Uterus (tissue), 2 donors: ENCODE measurements around the gene FAM180A.

ENCODE experiments used
- POLR2A ChIP-seq, 2 donors: fragments of 450-650 bp; IDR thresholded peaks; one replicate each; pipeline ENCODE4 v1.6.1; 2016; ENCODE audit warnings: antibody characterized with exemption in 2 of 2, mild to moderate bottlenecking in 1 of 2, moderate library complexity in 1 of 2
- TF ChIP-seq, protein P1 (sequence below), 4 experiments: fragments of 200-600 bp in 2 of 4; fragments of 450-650 bp in 2 of 4; sonication (generic) in 2 of 4; IDR thresholded peaks; one replicate each; pipeline ENCODE4 v1.5.1; 2016 to 2019; ENCODE audit warnings: antibody characterized with exemption in 4 of 4, mild to moderate bottlenecking in 2 of 4, moderate library complexity in 1 of 4

DNA sequence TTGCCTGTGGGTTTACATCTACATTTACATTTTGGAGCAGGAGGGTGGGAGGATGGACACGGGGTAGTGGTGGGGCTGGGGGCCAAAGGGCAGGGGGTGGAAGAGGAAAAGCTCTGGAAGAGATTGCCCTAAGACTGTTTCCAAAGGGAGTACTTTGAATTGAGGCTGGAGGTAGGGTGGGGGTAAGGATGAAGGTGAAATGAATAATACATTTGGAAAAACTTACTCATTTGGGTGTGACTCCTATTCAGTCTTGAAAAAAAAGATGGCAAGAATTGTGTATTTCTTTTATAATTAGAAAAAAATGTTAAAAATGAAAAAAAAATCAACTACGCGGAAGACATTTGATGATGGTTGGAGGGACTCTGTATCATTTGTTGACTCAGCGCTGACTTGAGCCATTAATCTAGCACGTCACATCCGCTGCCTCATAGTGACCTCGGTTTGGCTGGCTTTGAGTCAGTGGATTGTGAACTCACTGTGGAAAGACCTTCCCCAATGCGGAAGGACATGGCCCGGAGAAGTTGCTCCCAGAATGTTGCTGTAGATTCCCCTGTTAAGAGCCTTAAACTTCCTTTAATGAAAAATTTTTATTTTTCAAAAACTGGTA lies 2.8 kb downstream of the FAM180A start:
- TF ChIP-seq, protein P1, sequence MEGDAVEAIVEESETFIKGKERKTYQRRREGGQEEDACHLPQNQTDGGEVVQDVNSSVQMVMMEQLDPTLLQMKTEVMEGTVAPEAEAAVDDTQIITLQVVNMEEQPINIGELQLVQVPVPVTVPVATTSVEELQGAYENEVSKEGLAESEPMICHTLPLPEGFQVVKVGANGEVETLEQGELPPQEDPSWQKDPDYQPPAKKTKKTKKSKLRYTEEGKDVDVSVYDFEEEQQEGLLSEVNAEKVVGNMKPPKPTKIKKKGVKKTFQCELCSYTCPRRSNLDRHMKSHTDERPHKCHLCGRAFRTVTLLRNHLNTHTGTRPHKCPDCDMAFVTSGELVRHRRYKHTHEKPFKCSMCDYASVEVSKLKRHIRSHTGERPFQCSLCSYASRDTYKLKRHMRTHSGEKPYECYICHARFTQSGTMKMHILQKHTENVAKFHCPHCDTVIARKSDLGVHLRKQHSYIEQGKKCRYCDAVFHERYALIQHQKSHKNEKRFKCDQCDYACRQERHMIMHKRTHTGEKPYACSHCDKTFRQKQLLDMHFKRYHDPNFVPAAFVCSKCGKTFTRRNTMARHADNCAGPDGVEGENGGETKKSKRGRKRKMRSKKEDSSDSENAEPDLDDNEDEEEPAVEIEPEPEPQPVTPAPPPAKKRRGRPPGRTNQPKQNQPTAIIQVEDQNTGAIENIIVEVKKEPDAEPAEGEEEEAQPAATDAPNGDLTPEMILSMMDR (IDR thresholded peaks at IDR 0.05), result no peak
- no peak for TF ChIP-seq POLR2A (IDR thresholded peaks at IDR 0.05)
